NCI-H2196 treated with DMSO at 0.1 percent for 48 hours (cell line): ENCODE measurements around the gene CDHR5.

Experiments
- DNase-seq: peaks from one replicate; lab custom pipeline; 2025; ENCODE audit not compliant: unreplicated experiment; lab: John Stamatoyannopoulos, UW

CDHR5 gene

DNA sequence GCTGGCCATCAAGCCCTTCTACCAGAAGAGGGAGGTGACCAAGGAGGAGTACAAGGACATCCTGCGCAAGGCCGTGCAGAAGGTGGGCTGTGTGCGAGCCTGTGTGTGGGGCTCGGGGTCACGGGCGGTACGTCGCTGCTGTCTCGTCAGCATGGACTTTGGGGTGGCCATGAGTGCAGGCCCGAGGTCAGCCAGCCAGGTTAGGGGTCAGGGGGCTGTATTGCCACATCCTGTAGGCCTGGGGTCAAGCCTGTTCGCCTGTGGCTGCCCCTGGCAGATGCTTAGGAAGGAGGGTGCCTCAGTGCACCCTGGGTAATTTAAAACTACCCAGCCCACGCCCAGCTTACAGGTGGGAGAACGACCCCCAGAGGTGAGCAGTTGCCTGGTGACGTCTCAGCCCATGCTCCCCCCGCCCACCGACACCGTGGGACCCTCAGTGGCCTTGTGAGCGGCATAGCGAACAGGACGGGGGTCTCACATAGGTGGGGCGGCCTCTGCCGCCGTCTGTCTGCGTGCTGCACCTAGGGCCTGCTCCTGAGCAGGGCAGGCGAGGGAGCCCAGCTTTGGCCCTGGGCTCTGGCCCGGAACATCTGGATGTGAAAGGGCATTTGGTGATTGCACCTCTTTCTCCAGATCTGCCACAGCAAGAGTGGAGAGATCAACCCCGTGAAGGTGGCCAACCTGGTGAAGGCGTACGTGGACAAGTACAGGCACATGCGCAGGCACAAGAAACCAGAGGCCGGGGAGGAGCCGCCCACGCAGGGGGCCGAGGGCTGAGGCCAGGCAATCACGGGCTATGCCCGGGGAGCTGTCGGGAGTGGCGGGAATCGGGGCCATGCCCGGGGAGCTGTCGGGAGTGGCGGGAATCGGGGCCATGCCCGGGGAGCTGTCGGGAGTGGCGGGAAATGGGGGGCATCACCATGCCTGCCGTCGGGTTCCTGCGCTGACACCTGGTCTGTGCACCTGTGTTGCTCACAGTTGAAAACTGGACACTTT is 13.5 kb downstream of the CDHR5 start:
- no peak for DNase-seq

DNA sequence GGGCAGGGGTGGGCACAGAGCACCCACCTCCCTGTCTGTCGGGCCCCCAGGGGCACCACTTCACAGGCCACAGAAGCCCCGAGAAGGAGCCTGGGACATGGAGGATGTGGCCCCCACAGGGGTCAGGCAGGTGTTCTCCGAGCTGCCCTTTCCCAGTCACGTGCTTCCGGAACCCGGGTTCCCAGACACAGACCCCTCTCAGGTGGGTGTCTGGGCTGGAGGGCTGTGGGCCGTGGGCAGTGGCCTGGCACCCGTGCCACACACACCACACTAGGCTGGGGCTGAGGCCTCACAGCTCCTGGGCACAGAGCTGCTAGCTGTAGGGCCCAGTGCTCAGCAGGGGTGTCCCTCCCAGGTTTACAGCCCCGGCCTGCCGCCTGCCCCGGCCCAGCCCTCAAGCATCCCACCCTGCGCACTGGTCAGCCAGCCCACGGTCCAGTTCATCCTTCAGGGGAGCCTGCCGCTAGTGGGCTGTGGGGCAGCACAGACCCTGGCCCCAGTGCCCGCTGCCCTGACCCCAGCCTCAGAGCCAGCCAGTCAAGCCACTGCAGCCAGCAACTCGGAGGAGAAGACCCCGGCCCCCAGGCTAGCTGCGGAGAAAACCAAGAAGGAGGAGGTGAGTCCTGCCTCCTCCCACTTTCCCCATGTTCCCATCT is 14.5 kb downstream of the CDHR5 start:
- no peak for DNase-seq

DNA sequence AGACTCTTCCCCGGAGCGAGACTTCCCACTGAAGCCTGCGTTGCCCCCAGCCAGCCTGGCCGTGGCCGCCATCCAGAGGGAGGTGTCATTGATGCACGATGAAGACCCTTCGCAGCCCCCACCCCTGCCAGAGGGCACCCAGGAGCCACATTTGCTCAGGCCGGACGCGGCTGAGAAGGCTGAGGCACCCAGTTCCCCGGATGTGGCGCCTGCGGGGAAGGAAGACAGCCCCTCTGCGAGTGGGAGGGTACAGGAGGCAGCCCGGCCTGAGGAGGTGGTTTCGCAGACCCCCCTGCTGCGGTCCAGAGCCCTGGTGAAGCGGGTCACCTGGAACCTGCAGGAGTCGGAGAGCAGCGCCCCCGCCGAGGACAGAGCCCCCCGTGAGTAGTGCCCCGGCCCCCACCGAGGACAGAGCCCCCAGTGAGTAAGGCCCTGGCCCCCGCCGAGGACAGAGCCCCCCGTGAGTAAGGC is 15.4 kb downstream of the CDHR5 start:
- no peak for DNase-seq

DNA sequence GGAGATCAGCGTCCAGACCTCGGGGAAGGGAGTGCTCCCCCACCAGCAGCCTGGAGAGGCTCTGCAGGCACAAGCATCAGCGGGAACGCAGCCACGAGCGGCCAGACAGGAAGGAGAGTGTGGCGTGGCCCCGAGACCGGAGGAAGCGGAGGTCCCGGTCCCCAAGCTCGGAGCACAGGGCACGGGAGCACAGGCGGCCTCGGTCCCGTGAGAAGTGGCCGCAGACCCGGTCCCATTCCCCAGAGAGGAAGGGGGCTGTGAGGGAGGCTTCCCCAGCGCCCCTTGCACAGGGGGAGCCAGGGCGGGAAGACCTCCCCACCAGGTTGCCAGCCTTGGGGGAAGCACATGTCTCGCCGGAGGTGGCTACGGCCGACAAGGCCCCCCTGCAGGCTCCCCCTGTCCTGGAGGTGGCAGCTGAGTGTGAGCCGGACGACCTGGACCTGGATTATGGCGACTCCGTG is 15.9 kb downstream of the CDHR5 start:
- DNase-seq: no peak

DNA sequence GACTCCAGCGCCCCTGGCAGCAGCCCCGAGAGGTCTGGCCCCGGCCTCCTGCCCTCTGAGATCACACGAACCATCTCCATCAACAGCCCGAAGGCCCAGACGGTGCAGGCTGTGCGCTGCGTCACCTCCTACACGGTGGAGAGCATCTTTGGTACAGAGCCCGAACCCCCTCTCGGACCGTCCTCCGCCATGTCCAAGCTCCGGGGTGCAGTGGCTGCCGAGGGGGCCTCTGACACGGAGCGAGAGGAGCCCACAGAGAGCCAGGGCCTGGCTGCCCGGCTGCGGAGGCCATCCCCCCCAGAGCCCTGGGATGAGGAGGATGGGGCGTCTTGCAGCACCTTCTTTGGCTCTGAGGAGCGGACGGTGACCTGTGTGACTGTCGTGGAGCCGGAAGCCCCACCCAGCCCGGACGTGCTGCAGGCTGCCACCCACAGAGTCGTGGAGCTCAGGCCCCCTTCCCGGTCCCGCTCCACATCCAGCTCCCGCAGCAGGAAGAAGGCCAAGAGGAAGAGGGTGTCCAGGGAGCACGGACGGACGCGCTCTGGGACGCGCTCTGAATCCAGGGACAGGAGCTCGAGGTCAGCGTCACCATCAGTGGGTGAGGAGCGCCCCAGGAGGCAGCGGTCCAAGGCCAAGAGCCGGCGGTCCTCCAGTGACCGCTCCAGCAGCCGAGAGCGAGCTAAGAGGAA is 16.6 kb downstream of the CDHR5 start:
- no peak for DNase-seq

DNA sequence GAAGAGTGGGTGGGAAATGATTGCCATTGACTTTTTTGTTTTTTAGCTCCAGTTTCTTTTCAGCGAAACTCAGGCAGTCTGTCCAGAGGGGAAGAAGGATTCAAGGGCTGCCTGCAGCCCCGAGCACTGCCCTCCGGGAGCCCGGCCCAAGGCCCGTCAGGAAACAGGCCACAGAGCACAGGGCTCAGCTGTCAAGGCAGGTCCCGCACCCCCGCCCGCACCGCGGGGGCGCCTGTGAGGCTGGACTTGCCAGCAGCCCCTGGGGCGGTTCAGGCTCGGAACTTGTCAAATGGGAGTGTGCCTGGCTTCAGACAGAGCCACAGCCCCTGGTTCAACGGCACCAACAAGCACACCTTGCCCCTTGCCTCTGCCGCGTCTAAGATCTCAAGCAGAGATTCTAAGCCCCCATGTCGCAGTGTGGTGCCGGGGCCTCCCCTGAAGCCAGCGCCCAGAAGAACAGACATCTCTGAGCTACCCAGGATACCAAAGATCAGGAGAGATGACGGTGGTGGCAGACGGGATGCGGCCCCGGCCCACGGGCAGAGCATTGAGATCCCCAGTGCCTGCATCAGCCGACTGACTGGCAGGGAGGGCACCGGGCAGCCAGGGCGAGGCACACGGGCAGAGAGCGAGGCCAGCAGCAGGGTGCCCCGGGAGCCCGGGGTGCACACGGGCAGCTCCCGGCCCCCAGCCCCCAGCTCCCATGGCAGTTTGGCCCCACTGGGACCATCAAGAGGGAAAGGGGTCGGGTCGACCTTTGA is 17.6 kb downstream of the CDHR5 start:
- DNase-seq: no peak

DNA sequence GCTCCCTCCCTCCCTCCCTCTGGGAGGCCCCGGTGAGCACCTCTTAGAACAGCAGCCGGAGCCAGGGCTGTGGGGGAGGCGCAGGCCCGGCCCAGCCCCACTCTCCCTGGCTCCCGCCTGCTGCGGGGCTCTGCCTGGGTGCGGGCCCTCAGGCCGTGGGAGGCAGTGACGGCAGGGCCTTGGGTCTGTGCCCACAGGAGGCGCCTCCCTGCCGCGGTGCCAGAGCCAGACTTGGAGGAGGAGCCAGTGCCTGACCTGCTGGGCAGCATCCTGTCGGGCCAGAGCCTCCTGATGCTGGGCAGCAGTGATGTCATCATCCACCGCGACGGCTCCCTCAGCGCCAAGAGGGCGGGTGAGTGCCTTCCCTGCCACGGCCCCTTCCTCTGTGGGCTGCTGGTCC is 18.5 kb downstream of the CDHR5 start:
- peak; percentile 96 for DNase-seq

DNA sequence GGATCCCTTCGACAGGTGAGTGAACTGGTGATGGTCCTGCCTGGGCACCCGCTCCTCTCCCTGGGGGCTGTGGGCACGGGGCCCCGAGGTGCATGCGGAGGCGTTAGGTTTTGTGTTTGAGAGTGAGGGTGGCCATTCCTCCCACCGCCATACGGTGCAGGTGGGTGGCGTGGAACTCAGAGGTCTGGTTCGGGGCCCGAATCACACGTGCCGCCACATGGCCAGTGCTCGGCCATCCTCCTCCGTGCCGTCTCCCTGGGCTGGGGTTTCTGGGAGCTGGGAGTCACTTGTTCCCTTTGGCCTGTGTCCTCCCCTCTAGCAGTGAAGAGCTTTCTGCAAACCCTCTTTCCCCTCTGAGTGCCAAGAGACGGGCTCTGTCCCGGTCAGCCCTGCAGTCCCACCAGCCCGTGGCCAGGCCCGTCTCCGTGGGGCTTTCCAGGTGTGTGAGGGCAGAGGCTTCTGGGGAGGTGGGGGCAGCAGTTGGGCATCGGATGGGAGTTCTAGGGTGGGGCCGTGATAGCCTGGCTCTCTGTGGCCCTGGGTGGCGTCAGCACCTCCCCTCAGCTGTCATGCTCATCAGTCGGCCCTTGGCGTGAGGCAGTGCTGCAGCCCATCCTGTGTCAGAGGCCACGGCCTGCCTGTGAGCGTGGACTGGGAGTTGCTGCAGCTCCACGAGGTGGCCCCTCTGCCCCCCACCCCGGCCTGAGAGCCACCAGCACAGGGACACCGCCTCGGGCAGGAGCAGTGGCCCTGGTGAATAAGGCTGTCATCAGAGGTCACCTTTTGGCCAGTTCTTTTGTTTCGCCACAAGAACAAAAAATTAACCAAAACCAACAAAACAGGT is 19.2 kb downstream of the CDHR5 start:
- no peak for DNase-seq

DNA sequence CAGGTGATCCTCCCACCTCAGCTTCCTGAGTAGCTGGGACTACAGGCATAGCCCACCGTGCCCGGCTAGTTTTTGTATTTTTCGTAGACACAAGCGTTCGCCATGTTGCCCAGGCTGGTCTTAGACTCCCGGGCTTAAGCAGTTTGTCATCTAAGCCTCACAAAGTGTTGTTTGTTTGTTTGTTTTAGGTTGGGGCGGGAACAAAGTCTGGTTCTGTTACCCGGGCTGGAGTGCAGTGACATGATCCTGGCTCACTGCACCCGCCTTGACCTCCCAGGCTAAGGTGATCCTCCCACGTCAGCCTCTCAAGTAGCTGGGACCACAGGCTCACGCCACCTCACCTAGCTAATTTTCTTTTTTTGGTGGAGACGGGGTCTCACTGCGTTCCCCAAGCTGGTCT is 21.6 kb downstream of the CDHR5 start:
- no peak for DNase-seq

DNA sequence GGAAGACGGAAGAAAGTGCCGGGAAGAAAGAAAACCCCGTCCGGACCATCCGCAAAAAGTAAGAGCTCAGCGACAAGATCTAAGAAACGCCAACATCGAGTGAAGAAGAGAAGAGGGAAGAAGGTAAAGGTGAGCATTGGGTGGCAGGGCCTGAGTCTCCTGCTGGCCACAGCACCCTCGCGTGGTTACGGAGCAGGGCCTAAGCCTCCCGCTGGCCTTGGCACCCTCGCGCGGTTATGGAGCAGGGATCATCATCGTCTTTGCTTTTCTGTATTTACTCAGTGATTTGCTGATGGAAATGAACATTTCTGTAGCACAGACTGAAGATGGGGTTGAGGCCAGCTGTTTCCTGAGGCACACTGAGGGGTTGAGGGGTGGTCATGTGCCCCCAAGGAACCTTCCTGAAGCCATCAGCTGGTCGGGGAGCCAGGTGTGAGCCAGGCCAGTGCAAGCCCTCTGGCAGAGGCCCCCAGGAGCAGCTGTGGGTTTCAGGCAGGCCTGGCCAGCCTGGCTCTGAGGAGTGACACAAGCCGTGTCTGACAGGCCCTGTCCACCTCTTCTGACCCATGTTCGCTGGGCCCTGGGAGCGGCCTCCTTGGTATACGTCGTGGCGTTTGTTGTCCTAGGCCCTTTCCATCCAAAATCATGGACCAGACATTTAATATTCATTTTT is 23.0 kb downstream of the CDHR5 start:
- DNase-seq: no peak

DNA sequence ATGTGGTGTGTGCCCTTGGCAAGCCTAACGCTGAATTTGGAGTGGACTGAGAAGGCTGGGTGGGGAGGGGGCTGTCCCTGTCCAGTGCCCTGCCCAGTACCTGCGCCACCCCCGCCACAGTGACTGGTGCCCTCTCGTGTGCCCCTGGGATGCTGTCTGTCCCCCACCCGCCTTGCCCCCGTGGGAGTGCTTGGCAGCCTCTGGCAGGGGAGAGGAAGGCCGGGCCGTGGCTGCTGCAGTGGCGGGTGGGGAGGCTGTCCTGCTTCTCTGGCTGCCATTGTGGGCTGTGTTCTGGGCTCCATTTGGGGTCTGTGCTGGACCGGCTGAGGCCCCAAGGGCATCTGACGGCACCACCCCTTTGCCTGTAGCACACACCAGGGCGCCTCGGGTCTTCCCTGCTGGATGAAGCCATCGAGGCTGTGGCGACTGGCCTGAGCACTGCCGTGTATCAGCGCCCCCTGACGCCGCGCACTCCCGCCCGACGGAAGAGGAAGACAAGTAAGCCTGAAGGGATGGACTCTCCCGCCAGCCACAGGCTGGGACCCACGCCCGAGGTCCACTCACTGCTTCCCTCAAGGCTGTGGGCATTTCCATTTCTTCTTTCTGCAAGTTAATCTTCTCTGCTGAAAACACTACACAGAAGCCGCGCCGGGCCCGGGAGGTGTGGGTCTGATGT is 26.6 kb downstream of the CDHR5 start:
- no peak for DNase-seq

DNA sequence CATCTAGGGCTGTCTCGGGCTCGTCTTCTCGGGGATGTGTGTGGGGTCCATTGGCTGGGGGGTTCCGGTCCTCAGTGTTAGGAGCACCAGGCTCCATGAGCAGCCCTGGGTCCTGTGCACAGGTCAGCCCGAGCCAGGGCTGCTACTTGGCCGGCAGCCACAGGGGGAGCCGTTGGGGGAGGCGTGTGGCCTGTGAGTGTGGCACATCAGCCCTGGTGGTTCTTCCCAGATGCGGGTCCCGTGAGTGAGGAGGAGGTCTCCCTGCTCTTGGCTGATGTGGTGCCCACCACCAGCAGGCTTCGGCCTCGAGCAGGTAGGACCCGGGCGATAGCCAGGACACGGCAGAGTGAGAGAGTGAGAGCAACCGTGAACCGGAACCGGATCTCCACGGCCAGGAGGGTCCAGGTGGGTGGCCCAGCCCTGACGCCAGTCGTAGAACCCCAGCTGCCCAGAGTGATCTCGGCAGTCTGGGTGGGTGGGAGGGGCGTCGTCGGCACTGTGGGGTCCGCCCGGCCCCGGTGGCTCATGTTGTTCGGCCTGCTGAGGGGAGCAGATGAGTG is 27.5 kb downstream of the CDHR5 start:
- no peak for DNase-seq

DNA sequence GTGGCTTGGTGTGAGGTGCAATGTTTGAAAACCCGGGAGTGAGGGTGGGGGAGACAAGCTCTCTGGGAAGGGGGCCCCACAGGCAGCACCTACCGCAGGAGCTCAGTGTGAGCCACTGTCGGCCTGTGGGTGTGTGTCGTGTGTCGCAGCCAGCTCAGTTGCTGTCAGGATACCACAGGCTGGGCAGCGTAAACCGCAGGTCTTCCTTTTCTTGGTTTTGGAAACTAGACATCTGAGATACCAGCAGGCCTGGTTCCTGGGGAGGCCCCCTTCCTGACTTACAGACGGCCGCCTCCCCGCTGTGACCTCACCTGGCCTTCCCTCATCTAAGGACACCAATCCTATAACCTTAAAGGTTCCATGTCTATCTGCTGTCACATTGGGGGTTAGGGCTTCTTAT is 28.4 kb downstream of the CDHR5 start:
- DNase-seq: no peak

DNA sequence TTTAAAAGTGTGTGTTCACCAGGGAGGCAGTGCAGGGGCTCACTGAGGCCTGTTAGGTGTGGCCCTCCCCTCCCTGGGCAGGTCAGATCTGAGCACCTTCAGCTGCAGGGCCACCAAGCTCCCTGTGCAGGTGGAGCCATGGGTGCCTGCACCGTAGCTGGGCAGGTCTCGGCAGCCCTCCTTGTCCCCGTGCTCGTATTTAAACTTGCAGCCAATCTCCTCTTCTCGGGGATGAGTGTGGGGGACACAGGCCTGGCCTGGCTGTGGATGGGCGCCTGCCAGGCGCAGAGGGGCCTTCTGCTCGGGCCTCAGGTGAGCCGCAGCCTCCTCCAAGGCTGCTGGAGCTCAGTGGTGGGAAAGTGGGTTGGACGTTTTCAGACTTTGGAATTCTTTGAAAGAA is 29.4 kb downstream of the CDHR5 start:
- no peak for DNase-seq

DNA sequence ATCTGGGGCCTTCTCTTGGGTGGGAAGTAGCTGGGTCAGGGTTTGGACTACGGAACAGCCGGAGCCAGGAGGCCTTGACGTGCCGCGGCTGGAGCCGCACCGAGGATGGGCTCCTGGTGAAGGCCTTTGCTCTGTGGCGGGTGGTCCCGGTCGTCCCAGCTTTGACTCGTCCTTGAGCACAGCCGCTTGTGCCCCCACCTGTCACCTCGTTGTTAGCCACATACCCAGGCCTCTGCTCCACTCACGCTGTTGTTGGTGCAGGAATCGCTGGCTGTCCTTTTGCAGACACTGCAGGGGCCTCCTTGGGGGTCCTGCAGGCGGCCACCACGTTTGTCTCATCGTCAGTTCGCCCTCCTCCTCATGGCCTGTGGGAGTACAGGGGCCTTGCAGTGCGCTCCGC is 31.4 kb downstream of the CDHR5 start:
- DNase-seq: no peak

DNA sequence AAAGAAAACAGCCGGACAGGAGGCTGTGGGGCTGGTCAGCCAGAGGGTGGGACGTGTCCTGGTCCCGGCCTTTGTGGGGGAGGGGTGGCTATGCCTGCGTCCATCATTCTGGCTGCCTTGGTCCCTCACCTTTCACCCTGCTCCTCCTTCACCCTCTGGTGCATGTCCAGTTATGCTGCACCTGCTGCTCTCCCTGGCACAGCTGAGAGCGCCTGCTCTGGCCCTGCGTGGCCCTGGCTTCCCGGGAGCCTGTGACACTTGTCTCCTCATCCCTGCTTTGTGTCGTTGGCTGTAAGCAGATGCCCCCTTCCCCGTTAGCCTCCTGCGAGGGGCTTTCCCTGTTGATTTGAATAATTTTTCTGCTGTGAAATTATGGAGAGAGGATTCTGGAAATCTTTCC is 31.8 kb downstream of the CDHR5 start:
- DNase-seq: no peak

DNA sequence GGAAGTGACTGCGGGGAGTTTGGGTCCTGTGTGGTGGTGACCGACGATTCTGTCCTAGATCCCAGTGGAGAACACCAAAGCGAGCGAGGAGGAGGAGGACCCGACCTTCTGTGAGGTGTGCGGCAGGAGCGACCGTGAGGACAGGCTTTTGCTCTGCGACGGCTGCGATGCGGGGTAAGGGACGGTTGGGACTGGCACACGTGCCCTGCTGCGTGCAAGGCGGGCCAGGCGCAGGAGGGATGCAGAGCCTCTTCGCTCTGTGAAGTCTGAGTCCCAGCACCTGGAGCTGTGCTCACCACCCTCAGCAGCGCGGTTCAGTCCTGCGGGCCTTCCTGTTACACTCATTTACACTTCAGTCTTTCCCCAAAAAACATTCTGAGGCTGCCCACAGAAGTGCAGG is 32.3 kb downstream of the CDHR5 start:
- DNase-seq: no peak

DNA sequence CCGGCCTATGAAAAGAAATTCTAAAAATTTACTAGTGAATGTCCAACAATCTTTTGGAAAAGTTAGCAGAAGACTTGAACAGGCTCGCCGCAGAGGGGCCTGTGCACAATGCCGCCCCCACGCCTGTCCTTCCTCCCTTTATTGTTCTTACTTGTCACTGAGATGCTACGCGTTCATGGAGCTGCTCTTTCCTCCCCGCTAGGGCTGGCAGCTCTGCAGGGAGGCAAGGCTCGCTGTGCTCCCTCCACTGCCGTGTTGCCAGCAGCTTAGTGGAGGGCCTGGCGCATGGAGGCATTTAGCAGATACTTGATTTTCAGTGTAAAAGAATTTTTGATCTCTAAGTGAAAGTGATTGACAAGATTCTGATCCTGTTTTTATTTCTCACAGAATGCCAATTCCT is 33.8 kb downstream of the CDHR5 start:
- DNase-seq: no peak

DNA sequence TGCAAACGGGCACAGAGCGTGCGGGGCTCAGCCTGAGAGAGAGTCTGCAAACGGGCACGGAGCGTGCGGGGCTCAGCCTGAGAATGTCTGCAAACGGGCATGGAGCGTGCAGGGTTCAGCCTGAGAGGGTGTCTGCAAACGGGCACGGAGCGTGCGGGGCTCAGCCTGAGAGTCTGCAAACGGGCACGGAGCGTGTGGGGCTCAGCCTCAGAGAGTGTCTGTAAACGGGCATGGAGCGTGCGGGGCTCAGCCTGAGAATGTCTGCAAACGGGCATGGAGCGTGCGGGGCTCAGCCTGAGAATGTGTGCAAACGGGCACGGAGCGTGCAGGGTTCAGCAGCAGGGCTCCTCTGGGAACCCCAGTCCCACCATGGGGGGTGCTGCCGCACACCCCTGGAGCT is 35.0 kb downstream of the CDHR5 start:
- no peak for DNase-seq
